ENCODE results near the gene XAF1.
"Not testable (repeated sequence)": the region's sequence is repeated elsewhere in the genome, so short reads cannot be mapped to it uniquely, and the experiment has no call there.

Gene XAF1

GRCh38 chr17:6812295-6812694, 56.4 kb downstream of the XAF1 start:
- no peak for DNase-seq

GRCh38 chr17:6815775-6816174, 59.9 kb downstream of the XAF1 start:
- DNase-seq: no peak

- not testable (repeated sequence) for DNase-seq
Observed at GRCh38 chr17:6816368-6816767, 60.5 kb downstream of the XAF1 start.

GRCh38 chr17:6818938-6819337, 63.1 kb downstream of the XAF1 start:
- DNase-seq: no peak

GRCh38 chr17:6823011-6823442, 67.2 kb downstream of the XAF1 start:
- DNase-seq: no peak

Data from stimulated activated CD4-positive, alpha-beta T cell treated with anti-CD3 and anti-CD28 coated beads, Interleukin-12 subunit alpha, Interleukin-12 subunit beta, amount 100 ng/mL, for 4 hours (primary cell).